HepG2 (cell line): ENCODE results near the gene NOL4L. TPM values are rescaled to one million over a fixed set of nuclear protein-coding genes. Genes with fewer than 3 reads are reported as not detected.

Experiments
- FOSL1 ChIP-seq: sonication (generic); formaldehyde crosslinking; IDR thresholded peaks from 2 replicates; pipeline ENCODE4 v1.9.0; 2021; ENCODE audit warnings: missing genetic modification reagents, borderline replicate concordance
- RCOR2 ChIP-seq: IDR thresholded peaks from 2 replicates; pipeline ENCODE4 v1.6.1; 2016; ENCODE audit warnings: missing biosample characterization, missing genetic modification reagents
- SNAI1 ChIP-seq: sonication (generic); formaldehyde crosslinking; IDR thresholded peaks from 2 replicates; pipeline ENCODE4 v1.5.0; 2020; ENCODE audit warnings: mild to moderate bottlenecking, missing genetic modification reagents, borderline replicate concordance
- SPEN ChIP-seq: sonication (generic); formaldehyde crosslinking; IDR thresholded peaks from 2 replicates; pipeline ENCODE4 v1.5.1; 2020; ENCODE audit warnings: low read depth, mild to moderate bottlenecking, missing genetic modification reagents
- ZFYVE20 ChIP-seq: sonication (generic); formaldehyde crosslinking; IDR thresholded peaks from 2 replicates; pipeline ENCODE4 v1.8.0; 2023; ENCODE audit warnings: low read depth, mild to moderate bottlenecking, moderate library complexity, missing genetic modification reagents, borderline replicate concordance
- ZKSCAN1 ChIP-seq: fragments of 150-350 bp; IDR thresholded peaks from 2 replicates; pipeline ENCODE4 v1.6.1; 2014; ENCODE audit warnings: low read length
- ZNF337 ChIP-seq: sonication (generic); formaldehyde crosslinking; IDR thresholded peaks from 2 replicates; pipeline ENCODE4 v1.5.1; 2020; ENCODE audit warnings: missing genetic modification reagents, low read depth, mild to moderate bottlenecking, borderline replicate concordance
- ZNF546 ChIP-seq: sonication (generic); formaldehyde crosslinking; conservative IDR thresholded peaks from 2 replicates; pipeline ENCODE4 v1.8.1; 2023; ENCODE audit warnings: mild to moderate bottlenecking, missing genetic modification reagents
- ZNF629 ChIP-seq: sonication (generic); formaldehyde crosslinking; conservative IDR thresholded peaks from 2 replicates; pipeline ENCODE4 v1.5.0; 2020; ENCODE audit warnings: missing genetic modification reagents
- ZNF703 ChIP-seq: sonication (generic); formaldehyde crosslinking; IDR thresholded peaks from 2 replicates; pipeline ENCODE4 v1.5.1; 2020; ENCODE audit warnings: missing genetic modification reagents, mild to moderate bottlenecking, moderate library complexity, borderline replicate concordance
- ZNF724P ChIP-seq: sonication (generic); formaldehyde crosslinking; IDR thresholded peaks from 2 replicates; pipeline ENCODE4 v1.8.0; 2022; ENCODE audit warnings: missing genetic modification reagents, borderline replicate concordance
- ZNF766 ChIP-seq: sonication (generic); formaldehyde crosslinking; IDR thresholded peaks from 2 replicates; pipeline ENCODE4 v1.5.0; 2020; ENCODE audit warnings: missing genetic modification reagents, borderline replicate concordance
- ZNF781 ChIP-seq: sonication (generic); formaldehyde crosslinking; IDR thresholded peaks from 2 replicates; pipeline ENCODE4 v1.5.1; 2020; ENCODE audit warnings: borderline replicate concordance, mild to moderate bottlenecking, missing genetic modification reagents; ENCODE audit errors: not compliant biosample characterization
- polyA plus RNA-seq, 8 experiments: library from polyadenylated mRNA; depleted of rRNA in 3 of 8; stranded (reverse) in 7 of 8; unstranded in 1 of 8; fragments of >200 nt; fragmentation: Illumina TruSeq in 4 of 8; extraction: Trizol in 4 of 8; gene quantifications; 2 replicates each; pipeline versions ENCODE4 v1.2.1 to v1.2.3, GENCODE V29; 2011 to 2016; ENCODE audit warnings: low read depth in 4 of 8, missing spikeins in 1 of 8, mixed read lengths in 1 of 8; ENCODE audit not compliant: insufficient read depth in 1 of 8
- total RNA-seq, 5 experiments: library from RNA; depleted of rRNA; stranded (reverse); fragments of >200 nt; fragmentation: Illumina TruSeq; extraction: Trizol; gene quantifications; 2 replicates each; pipeline ENCODE4 v1.2.3, GENCODE V29; 2016; ENCODE audit warnings: low read depth in 1 of 5
- TF ChIP-seq, protein P1 (sequence below), 2 experiments: sonication (generic) in 1 of 2; formaldehyde crosslinking in 1 of 2; IDR thresholded peaks; 2 replicates each; pipeline versions ENCODE4 v1.6.1 to v1.9.0; 2014 to 2022; ENCODE audit warnings: antibody characterized with exemption in 1 of 2, borderline replicate concordance in 1 of 2, inconsistent platforms in 1 of 2, low read depth in 1 of 2, missing genetic modification reagents in 1 of 2
- TF ChIP-seq, protein P2 (sequence below): conservative IDR thresholded peaks from 2 replicates; pipeline ENCODE4 v1.6.1; 2018; ENCODE audit warnings: missing genetic modification reagents
- TF ChIP-seq, protein P3 (sequence below): sonication (generic); formaldehyde crosslinking; IDR thresholded peaks from 2 replicates; pipeline ENCODE4 v1.4.0; 2020; ENCODE audit warnings: missing genetic modification reagents

Gene NOL4L
- total and polyA plus RNA-seq, 2 of the 13 experiments (the other 11 are each of a cell fraction or from before 2014, with no cell fraction given): 16.6 to 35.4 TPM

DNA sequence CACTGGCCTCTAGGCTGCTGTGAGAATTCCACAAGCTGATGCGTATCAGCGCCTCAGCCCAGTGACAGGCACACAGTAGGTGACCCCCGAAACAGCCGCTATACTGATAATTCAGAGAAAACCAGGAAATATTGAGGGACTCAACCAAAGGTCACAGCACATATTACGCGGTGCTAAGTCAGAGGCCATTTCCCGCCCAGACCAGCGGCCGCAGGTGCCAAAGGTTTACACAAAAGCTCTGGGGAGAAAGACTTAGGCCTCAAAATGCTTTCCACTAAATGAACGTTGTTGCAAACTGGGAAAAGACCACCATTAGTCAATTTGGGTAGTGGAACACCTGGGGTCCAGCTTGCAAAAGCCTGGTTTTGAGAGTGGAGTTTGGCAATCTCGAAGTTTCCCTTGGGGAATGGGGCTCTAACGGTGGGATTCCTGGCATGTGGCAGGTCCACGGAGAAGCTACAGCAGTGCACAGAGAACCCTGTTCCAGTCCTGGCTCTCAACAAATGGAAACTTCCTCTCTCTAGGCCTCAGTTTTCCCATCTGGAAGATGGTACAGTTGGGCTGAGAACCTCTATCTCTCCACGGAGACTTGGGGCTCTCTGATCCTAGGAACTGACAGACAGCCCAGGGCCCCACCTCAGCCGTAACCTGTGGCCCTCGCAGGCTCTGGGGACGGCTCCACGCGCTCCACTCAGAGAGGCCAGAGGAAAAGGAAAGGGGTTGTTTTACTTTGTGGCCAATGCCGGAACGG lies 4.7 kb downstream of the NOL4L start (continued):
- TF ChIP-seq, protein P1, sequence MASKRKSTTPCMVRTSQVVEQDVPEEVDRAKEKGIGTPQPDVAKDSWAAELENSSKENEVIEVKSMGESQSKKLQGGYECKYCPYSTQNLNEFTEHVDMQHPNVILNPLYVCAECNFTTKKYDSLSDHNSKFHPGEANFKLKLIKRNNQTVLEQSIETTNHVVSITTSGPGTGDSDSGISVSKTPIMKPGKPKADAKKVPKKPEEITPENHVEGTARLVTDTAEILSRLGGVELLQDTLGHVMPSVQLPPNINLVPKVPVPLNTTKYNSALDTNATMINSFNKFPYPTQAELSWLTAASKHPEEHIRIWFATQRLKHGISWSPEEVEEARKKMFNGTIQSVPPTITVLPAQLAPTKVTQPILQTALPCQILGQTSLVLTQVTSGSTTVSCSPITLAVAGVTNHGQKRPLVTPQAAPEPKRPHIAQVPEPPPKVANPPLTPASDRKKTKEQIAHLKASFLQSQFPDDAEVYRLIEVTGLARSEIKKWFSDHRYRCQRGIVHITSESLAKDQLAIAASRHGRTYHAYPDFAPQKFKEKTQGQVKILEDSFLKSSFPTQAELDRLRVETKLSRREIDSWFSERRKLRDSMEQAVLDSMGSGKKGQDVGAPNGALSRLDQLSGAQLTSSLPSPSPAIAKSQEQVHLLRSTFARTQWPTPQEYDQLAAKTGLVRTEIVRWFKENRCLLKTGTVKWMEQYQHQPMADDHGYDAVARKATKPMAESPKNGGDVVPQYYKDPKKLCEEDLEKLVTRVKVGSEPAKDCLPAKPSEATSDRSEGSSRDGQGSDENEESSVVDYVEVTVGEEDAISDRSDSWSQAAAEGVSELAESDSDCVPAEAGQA (IDR thresholded peaks at IDR 0.05; ENCODE audit: low read depth): no peak
- TF ChIP-seq, protein P1 (CRISPR knock-in tag; IDR thresholded peaks at IDR 0.05; ENCODE audit: borderline replicate concordance): no peak
- TF ChIP-seq, protein P2, sequence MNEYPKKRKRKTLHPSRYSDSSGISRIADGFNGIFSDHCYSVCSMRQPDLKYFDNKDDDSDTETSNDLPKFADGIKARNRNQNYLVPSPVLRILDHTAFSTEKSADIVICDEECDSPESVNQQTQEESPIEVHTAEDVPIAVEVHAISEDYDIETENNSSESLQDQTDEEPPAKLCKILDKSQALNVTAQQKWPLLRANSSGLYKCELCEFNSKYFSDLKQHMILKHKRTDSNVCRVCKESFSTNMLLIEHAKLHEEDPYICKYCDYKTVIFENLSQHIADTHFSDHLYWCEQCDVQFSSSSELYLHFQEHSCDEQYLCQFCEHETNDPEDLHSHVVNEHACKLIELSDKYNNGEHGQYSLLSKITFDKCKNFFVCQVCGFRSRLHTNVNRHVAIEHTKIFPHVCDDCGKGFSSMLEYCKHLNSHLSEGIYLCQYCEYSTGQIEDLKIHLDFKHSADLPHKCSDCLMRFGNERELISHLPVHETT (CRISPR knock-in tag): no peak
- TF ChIP-seq FOSL1 (CRISPR knock-in tag) (no peak), RCOR2 (CRISPR knock-in tag) (0 out of 2 replicates have a peak, but pooled peaks have one; percentile 40), ZFYVE20 (CRISPR knock-in tag) (0 out of 2 replicates have a peak, but pooled peaks have one; percentile 61), ZNF766 (CRISPR knock-in tag) (0 out of 2 replicates have a peak, but pooled peaks have one; percentile 14), ZNF546 (peak; percentile 51; the same call in 1 of the 2 replicates), ZNF337 (CRISPR knock-in tag) (peak; percentile 81; the same call in 1 of the 2 replicates), ZKSCAN1 (peak; percentile 64), ZNF629 (peak; percentile 99), ZNF703 (CRISPR knock-in tag) (no peak), SNAI1 (CRISPR knock-in tag) (peak; percentile 5; the same call in 1 of the 2 replicates), SPEN (CRISPR knock-in tag) (peak; percentile 54; the same call in 1 of the 2 replicates), ZNF724P (CRISPR knock-in tag) (0 out of 2 replicates have a peak, but pooled peaks have one; percentile 14), ZNF781 (peak; percentile 41)
- TF ChIP-seq, protein P3, sequence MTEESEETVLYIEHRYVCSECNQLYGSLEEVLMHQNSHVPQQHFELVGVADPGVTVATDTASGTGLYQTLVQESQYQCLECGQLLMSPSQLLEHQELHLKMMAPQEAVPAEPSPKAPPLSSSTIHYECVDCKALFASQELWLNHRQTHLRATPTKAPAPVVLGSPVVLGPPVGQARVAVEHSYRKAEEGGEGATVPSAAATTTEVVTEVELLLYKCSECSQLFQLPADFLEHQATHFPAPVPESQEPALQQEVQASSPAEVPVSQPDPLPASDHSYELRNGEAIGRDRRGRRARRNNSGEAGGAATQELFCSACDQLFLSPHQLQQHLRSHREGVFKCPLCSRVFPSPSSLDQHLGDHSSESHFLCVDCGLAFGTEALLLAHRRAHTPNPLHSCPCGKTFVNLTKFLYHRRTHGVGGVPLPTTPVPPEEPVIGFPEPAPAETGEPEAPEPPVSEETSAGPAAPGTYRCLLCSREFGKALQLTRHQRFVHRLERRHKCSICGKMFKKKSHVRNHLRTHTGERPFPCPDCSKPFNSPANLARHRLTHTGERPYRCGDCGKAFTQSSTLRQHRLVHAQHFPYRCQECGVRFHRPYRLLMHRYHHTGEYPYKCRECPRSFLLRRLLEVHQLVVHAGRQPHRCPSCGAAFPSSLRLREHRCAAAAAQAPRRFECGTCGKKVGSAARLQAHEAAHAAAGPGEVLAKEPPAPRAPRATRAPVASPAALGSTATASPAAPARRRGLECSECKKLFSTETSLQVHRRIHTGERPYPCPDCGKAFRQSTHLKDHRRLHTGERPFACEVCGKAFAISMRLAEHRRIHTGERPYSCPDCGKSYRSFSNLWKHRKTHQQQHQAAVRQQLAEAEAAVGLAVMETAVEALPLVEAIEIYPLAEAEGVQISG: peak; percentile 2; the same call in 1 of the 2 replicates
